HepG2 (cell line): Measurements from ENCODE around the gene STK4. TPM values are rescaled to one million over a fixed set of nuclear protein-coding genes. Genes with fewer than 3 reads are reported as not detected.

Source experiments
- ATAC-seq: fragments of 200-7000 bp; cut with Tn5 transposase; 3 replicates; pipeline ENCODE4 v1.9.1; 2020; ENCODE audit warnings: mild to moderate bottlenecking, moderate library complexity
- BruUV-seq: library from RNA; stranded (reverse); fragments of 400-500 nt; replicated peaks from 2 replicates; lab custom pipeline; 2021; lab: Mats Ljungman, UMichigan
- CTCF ChIA-PET: fragments of 300-600 bp; formaldehyde crosslinking; extraction: SDS; loops from one replicate; lab custom pipeline; 2021; ENCODE audit warnings: low total read pairs, inconsistent platforms, low intra/inter-chr PET ratio; lab: Yijun Ruan, JAX
- POLR2A ChIA-PET: fragments of 350-600 bp; sonication (Branson Sonifier 250); formaldehyde crosslinking; loops from one replicate; lab custom pipeline; 2020; ENCODE audit warnings: antibody characterized with exemption, inconsistent platforms; lab: Yijun Ruan, JAX
- DNase-seq: peaks from one replicate; pipeline ENCODE4 v3.0.0-alpha.2; 2015; ENCODE audit warnings: low spot score
- FAIRE-seq: peaks from 3 replicates; lab custom pipeline; 2011; peaks lifted over from hg19 to GRCh38; lab: Jason Lieb, UNC
- H2AFZ ChIP-seq: one replicate; pipeline ENCODE4 v1.6.1; 2011; ENCODE audit warnings: low read length, inconsistent platforms
- H3K27ac ChIP-seq: fragments of 300-600 bp; 3 replicates; pipeline ENCODE4 v1.8.0; 2011; ENCODE audit warnings: mixed run types, mild to moderate bottlenecking, mixed read lengths, low read length, inconsistent platforms; ENCODE audit not compliant: insufficient read depth; ENCODE audit errors: extremely low read length
- H3K27me3 ChIP-seq, 2 experiments: fragments of 200-600 bp in 1 of 2; 2 replicates in 1 of 2; 3 replicates in 1 of 2; pipeline versions ENCODE4 v1.6.0 to v1.8.0; 2011; ENCODE audit warnings: low read length in 2 of 2, mild to moderate bottlenecking in 2 of 2, moderate library complexity in 2 of 2, inconsistent platforms in 1 of 2; ENCODE audit not compliant: insufficient read depth in 2 of 2, control insufficient read depth in 1 of 2
- H3K36me3 ChIP-seq, 2 experiments: fragments of 200-600 bp in 1 of 2; replicated peaks in 1 of 2; 2 replicates in 1 of 2; 3 replicates in 1 of 2; pipeline versions ENCODE4 v1.5.1 to v1.8.0; 2011; ENCODE audit warnings: low read length in 2 of 2, inconsistent platforms in 1 of 2; ENCODE audit not compliant: insufficient read depth in 2 of 2, control insufficient read depth in 1 of 2
- H3K4me1 ChIP-seq: 2 replicates; pipeline ENCODE4 v1.5.1; 2012; ENCODE audit warnings: low read length, inconsistent platforms; ENCODE audit not compliant: insufficient read depth
- H3K4me2 ChIP-seq: 2 replicates; pipeline ENCODE4 v1.6.0; 2011; ENCODE audit warnings: low read depth, low read length, inconsistent platforms
- H3K4me3 ChIP-seq, 3 experiments: fragments of 200-600 bp in 1 of 3; sonication (generic), shearing (Covaris generic) in 1 of 3; replicated peaks in 1 of 3; 2 replicates each; pipeline ENCODE4 v1.5.1; 2011 to 2016; ENCODE audit warnings: low read length in 3 of 3, inconsistent platforms in 2 of 3, low read depth in 2 of 3, mild to moderate bottlenecking in 2 of 3, control low read depth in 1 of 3, mixed read lengths in 1 of 3; ENCODE audit not compliant: insufficient read depth in 1 of 3
- H3K79me2 ChIP-seq: one replicate; pipeline ENCODE4 v1.6.1; 2011; ENCODE audit warnings: low read length, inconsistent platforms; ENCODE audit not compliant: insufficient read depth
- H3K9ac ChIP-seq: 2 replicates; pipeline ENCODE4 v1.6.0; 2011; ENCODE audit warnings: mild to moderate bottlenecking, low read depth, low read length, inconsistent platforms; ENCODE audit not compliant: insufficient read depth
- H3K9me3 ChIP-seq: 2 replicates; pipeline ENCODE4 v1.5.1; 2012; ENCODE audit warnings: mild to moderate bottlenecking, low read length
- H4K20me1 ChIP-seq: 2 replicates; pipeline ENCODE4 v1.6.0; 2011; ENCODE audit warnings: inconsistent platforms, mild to moderate bottlenecking, low read length, moderate library complexity; ENCODE audit not compliant: insufficient read depth
- ATRX ChIP-seq: sonication (generic); formaldehyde crosslinking; IDR thresholded peaks from 2 replicates; pipeline ENCODE4 v1.4.0; 2020; ENCODE audit warnings: missing genetic modification reagents, borderline replicate concordance
- CBFB ChIP-seq: sonication (generic); formaldehyde crosslinking; IDR thresholded peaks from 2 replicates; pipeline ENCODE4 v1.4.0; 2020; ENCODE audit warnings: missing genetic modification reagents
- HOXA9 ChIP-seq: sonication (generic); formaldehyde crosslinking; IDR thresholded peaks from 2 replicates; pipeline ENCODE4 v1.8.1; 2022; ENCODE audit warnings: missing genetic modification reagents, mild to moderate bottlenecking, moderate library complexity, borderline replicate concordance
- JUNB ChIP-seq: sonication (generic); formaldehyde crosslinking; IDR thresholded peaks from 2 replicates; pipeline ENCODE4 v1.8.0; 2022; ENCODE audit warnings: missing genetic modification reagents, mild to moderate bottlenecking, borderline replicate concordance
- PHF5A ChIP-seq: IDR thresholded peaks from one replicate; pipeline ENCODE4 v1.6.1; 2018; ENCODE audit warnings: low read depth, missing genetic modification reagents; ENCODE audit not compliant: unreplicated experiment
- RARA ChIP-seq: IDR thresholded peaks from 2 replicates; pipeline ENCODE4 v1.6.1; 2016; ENCODE audit warnings: missing genetic modification reagents, missing compliant biosample characterization
- RFX5 ChIP-seq: IDR thresholded peaks from 2 replicates; pipeline ENCODE4 v1.6.1; 2011; ENCODE audit warnings: low read depth, low read length, improper control_type of control experiment
- SMC3 ChIP-seq: IDR thresholded peaks from 2 replicates; pipeline ENCODE4 v1.6.1; 2011; ENCODE audit warnings: low read length, improper control_type of control experiment
- ZNF124 ChIP-seq: sonication (generic); formaldehyde crosslinking; IDR thresholded peaks from 2 replicates; pipeline ENCODE4 v1.4.0; 2020; ENCODE audit warnings: missing genetic modification reagents
- ZNF326 ChIP-seq: sonication (generic); formaldehyde crosslinking; IDR thresholded peaks from 2 replicates; pipeline ENCODE4 v1.4.0; 2020; ENCODE audit warnings: missing genetic modification reagents, borderline replicate concordance
- WGBS: methylation state at CpG from one replicate; pipeline ENCODE4 v1.1.6; 2017; ENCODE audit warnings: low lambda C conversion rate; 5-methylcytosine and 5-hydroxymethylcytosine counted together
- in situ Hi-C: cut with HindIII; loops from 2 replicates; pipeline ENCODE4 v1.10.0; 2017; ENCODE audit warnings: low pct_unique_long_range_greater_than_20kb; ENCODE audit not compliant: extremely low pct_ligation_motif_present
- intact Hi-C: fragments of 100-400 bp; cut with micrococcal nuclease; formaldehyde crosslinking; loops from one replicate; pipeline ENCODE4 v1.10.0; 2022; ENCODE audit not compliant: unreplicated experiment
- polyA plus RNA-seq, 8 experiments: library from polyadenylated mRNA; depleted of rRNA in 3 of 8; stranded (reverse) in 7 of 8; unstranded in 1 of 8; fragments of >200 nt; fragmentation: Illumina TruSeq in 4 of 8; extraction: Trizol in 4 of 8; gene quantifications; 2 replicates each; pipeline versions ENCODE4 v1.2.1 to v1.2.3, GENCODE V29; 2011 to 2016; ENCODE audit warnings: low read depth in 4 of 8, missing spikeins in 1 of 8, mixed read lengths in 1 of 8; ENCODE audit not compliant: insufficient read depth in 1 of 8
- total RNA-seq, 5 experiments: library from RNA; depleted of rRNA; stranded (reverse); fragments of >200 nt; fragmentation: Illumina TruSeq; extraction: Trizol; gene quantifications; 2 replicates each; pipeline ENCODE4 v1.2.3, GENCODE V29; 2016; ENCODE audit warnings: low read depth in 1 of 5
- TF ChIP-seq, protein P1 (sequence below): IDR thresholded peaks from 2 replicates; pipeline ENCODE4 v1.6.1; 2016; ENCODE audit warnings: mild to moderate bottlenecking
- TF ChIP-seq, protein P2 (sequence below): sonication (generic); formaldehyde crosslinking; IDR thresholded peaks from 2 replicates; pipeline ENCODE4 v1.4.0; 2020; ENCODE audit warnings: missing genetic modification reagents, borderline replicate concordance
- TF ChIP-seq, protein P3 (sequence below): sonication (generic); formaldehyde crosslinking; IDR thresholded peaks from 2 replicates; pipeline ENCODE4 v1.5.0; 2020; ENCODE audit warnings: mild to moderate bottlenecking, missing genetic modification reagents, moderate library complexity
- TF ChIP-seq, protein P4 (sequence below): IDR thresholded peaks from 2 replicates; pipeline ENCODE4 v1.6.1; 2012; ENCODE audit warnings: low read depth, low read length, improper control_type of control experiment

STK4 gene
- total and polyA plus RNA-seq, 2 of the 13 experiments (the other 11 are each of a cell fraction or from before 2014, with no cell fraction given), result 25.6 to 38.3 TPM

DNA sequence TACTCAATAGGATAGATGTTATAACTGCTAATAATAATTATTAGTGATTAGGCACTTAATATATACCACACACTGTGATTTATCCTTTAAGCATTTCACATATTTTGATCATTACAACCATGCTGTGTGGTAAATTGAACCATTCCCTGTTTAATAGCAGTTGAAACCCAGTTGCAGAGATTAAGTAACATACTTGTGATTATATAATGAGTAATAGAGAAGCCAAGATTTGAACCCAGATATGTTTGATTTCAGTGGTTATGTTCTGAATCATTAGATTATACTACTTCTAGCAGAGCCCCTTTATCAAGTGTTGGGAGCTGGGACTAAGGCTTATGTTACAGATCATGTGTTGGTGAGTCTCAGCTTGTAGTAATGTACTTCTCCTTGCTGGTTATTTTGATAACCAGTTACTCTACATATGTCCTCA, 44.1 kb downstream of the STK4 start (continued):
- no peak for TF ChIP-seq RFX5
- TF ChIP-seq JUNB, result no peak
- no peak for TF ChIP-seq PHF5A (CRISPR knock-in tag)
- TF ChIP-seq, protein P1, sequence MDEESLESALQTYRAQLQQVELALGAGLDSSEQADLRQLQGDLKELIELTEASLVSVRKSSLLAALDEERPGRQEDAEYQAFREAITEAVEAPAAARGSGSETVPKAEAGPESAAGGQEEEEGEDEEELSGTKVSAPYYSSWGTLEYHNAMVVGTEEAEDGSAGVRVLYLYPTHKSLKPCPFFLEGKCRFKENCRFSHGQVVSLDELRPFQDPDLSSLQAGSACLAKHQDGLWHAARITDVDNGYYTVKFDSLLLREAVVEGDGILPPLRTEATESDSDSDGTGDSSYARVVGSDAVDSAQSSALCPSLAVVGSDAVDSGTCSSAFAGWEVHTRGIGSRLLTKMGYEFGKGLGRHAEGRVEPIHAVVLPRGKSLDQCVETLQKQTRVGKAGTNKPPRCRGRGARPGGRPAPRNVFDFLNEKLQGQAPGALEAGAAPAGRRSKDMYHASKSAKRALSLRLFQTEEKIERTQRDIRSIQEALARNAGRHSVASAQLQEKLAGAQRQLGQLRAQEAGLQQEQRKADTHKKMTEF (CRISPR knock-in tag), result no peak
- no peak for TF ChIP-seq ZNF326
- TF ChIP-seq, all 625 proteins: peak for 0

DNA sequence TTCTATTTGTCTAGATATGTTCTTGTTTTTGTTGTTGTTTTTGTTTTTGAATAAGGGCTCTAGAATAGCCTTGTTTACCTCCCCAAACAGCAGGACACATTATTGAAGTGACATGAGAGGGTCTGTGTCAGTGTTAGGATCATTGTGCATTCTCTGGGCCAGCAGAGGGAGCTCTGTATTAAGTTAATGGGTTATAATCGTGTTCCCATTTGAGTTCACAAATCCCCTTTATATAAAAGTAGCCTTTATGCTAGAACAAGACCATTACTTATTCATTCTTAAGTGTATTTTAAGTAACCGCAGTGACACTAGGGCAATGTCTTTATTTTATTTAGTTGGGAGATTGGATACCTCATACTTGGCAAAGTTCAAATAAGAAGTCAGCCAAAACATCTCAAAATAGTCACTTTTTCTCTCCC, 44.8 kb downstream of the STK4 start:
- FAIRE-seq (peak; percentile 72), DNase-seq (peak; percentile 49), ATAC-seq (peak; percentile 87)
- Histone ChIP-seq H3K4me2 (no peak overlapping the region), H3K79me2 (no peaks in the 10 kb centered on the region), H3K27ac (no peak overlapping the region), H3K4me3 (no peak overlapping the region), H3K4me1 (peaks cover 9% of the 10 kb centered on the region; the same call in 1 of the 2 replicates), H3K27me3 (no peaks in the 10 kb centered on the region), H3K9me3 (no peaks in the 10 kb centered on the region), H3K36me3 (peaks cover 9 to 45% of the 10 kb centered on the region in 2 experiments), H2AFZ (no peak overlapping the region), H3K9ac (no peak overlapping the region), H4K20me1 (no peaks in the 10 kb centered on the region)
- 50% methylated on average over 2 of the region's 2 CpGs for WGBS
- ChIA-PET CTCF (interaction anchor here (1.9 to 2.4 kb wide), 3 partner anchors 84 to 280 kb away, joined by 8 to 15 read pairs (median 9); no protein-coding TSS in a partner anchor), POLR2A (no interaction called here)
- intact Hi-C loops (loop anchor here (1.0 to 5.0 kb wide), 3 partner anchors 84 to 280 kb away; no protein-coding TSS in a partner anchor), in situ Hi-C loops (loop anchor here (10.0 kb wide), 1 partner anchor 284 kb away; no protein-coding TSS in a partner anchor)
- BruUV-seq, result no TSS peak
- TF ChIP-seq HOXA9, result no peak
- TF ChIP-seq, protein P2, sequence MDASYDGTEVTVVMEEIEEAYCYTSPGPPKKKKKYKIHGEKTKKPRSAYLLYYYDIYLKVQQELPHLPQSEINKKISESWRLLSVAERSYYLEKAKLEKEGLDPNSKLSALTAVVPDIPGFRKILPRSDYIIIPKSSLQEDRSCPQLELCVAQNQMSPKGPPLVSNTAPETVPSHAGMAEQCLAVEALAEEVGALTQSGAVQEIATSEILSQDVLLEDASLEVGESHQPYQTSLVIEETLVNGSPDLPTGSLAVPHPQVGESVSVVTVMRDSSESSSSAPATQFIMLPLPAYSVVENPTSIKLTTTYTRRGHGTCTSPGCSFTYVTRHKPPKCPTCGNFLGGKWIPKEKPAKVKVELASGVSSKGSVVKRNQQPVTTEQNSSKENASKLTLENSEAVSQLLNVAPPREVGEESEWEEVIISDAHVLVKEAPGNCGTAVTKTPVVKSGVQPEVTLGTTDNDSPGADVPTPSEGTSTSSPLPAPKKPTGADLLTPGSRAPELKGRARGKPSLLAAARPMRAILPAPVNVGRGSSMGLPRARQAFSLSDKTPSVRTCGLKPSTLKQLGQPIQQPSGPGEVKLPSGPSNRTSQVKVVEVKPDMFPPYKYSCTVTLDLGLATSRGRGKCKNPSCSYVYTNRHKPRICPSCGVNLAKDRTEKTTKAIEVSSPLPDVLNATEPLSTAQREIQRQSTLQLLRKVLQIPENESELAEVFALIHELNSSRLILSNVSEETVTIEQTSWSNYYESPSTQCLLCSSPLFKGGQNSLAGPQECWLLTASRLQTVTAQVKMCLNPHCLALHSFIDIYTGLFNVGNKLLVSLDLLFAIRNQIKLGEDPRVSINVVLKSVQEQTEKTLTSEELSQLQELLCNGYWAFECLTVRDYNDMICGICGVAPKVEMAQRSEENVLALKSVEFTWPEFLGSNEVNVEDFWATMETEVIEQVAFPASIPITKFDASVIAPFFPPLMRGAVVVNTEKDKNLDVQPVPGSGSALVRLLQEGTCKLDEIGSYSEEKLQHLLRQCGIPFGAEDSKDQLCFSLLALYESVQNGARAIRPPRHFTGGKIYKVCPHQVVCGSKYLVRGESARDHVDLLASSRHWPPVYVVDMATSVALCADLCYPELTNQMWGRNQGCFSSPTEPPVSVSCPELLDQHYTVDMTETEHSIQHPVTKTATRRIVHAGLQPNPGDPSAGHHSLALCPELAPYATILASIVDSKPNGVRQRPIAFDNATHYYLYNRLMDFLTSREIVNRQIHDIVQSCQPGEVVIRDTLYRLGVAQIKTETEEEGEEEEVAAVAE (CRISPR knock-in tag), result 0 out of 2 replicates have a peak, but pooled peaks have one; percentile 48
- no peak for TF ChIP-seq ATRX
- no peak for TF ChIP-seq CBFB (CRISPR knock-in tag)
- TF ChIP-seq, protein P3, sequence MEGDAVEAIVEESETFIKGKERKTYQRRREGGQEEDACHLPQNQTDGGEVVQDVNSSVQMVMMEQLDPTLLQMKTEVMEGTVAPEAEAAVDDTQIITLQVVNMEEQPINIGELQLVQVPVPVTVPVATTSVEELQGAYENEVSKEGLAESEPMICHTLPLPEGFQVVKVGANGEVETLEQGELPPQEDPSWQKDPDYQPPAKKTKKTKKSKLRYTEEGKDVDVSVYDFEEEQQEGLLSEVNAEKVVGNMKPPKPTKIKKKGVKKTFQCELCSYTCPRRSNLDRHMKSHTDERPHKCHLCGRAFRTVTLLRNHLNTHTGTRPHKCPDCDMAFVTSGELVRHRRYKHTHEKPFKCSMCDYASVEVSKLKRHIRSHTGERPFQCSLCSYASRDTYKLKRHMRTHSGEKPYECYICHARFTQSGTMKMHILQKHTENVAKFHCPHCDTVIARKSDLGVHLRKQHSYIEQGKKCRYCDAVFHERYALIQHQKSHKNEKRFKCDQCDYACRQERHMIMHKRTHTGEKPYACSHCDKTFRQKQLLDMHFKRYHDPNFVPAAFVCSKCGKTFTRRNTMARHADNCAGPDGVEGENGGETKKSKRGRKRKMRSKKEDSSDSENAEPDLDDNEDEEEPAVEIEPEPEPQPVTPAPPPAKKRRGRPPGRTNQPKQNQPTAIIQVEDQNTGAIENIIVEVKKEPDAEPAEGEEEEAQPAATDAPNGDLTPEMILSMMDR, result peak; percentile 80
- TF ChIP-seq, protein P4, sequence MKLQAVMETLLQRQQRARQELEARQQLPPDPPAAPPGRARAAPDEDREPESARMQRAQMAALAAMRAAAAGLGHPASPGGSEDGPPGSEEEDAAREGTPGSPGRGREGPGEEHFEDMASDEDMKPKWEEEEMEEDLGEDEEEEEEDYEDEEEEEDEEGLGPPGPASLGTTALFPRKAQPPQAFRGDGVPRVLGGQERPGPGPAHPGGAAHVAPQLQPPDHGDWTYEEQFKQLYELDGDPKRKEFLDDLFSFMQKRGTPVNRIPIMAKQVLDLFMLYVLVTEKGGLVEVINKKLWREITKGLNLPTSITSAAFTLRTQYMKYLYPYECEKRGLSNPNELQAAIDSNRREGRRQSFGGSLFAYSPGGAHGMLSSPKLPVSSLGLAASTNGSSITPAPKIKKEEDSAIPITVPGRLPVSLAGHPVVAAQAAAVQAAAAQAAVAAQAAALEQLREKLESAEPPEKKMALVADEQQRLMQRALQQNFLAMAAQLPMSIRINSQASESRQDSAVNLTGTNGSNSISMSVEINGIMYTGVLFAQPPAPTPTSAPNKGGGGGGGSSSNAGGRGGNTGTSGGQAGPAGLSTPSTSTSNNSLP, result 0 out of 2 replicates have a peak, but pooled peaks have one; percentile 65
- TF ChIP-seq ZNF124 (CRISPR knock-in tag), result 0 out of 2 replicates have a peak, but pooled peaks have one; percentile 26
- TF ChIP-seq RARA (CRISPR knock-in tag), result no peak
- TF ChIP-seq SMC3, result peak; percentile 74
